HepG2 (cell line): ENCODE results near the gene NPW. TPM values are rescaled to one million over a fixed set of nuclear protein-coding genes. Genes with fewer than 3 reads are reported as not detected.
A peak's percentile ranks its signal among the peaks of the same experiment; 100 is the strongest.

Experiments
- FOXK2 ChIP-seq: fragments of 450-650 bp; IDR thresholded peaks from 2 replicates; pipeline ENCODE4 v1.6.1; 2016
- GATAD2A ChIP-seq: IDR thresholded peaks from 2 replicates; pipeline ENCODE4 v1.6.1; 2016
- GZF1 ChIP-seq: sonication (generic); formaldehyde crosslinking; IDR thresholded peaks from 2 replicates; pipeline ENCODE4 v1.5.1; 2020; ENCODE audit warnings: mild to moderate bottlenecking, missing genetic modification reagents
- JUN ChIP-seq: sonication (generic); formaldehyde crosslinking; IDR thresholded peaks from 2 replicates; pipeline ENCODE4 v1.4.0; 2020; ENCODE audit warnings: mild to moderate bottlenecking, missing genetic modification reagents
- NR0B2 ChIP-seq: sonication (generic); formaldehyde crosslinking; IDR thresholded peaks from 2 replicates; pipeline ENCODE4 v1.4.0; 2020; ENCODE audit warnings: mild to moderate bottlenecking, missing genetic modification reagents
- RBM39 ChIP-seq: fragments of 200-400 bp; formaldehyde crosslinking; IDR thresholded peaks from one replicate; pipeline ENCODE4 v1.6.1; 2018; ENCODE audit warnings: antibody characterized with exemption, mild to moderate bottlenecking, low read depth, low read length; ENCODE audit not compliant: poor library complexity, severe bottlenecking
- RXRA ChIP-seq: sonication (generic); formaldehyde crosslinking; IDR thresholded peaks from 2 replicates; pipeline ENCODE4 v1.5.1; 2020; ENCODE audit warnings: missing genetic modification reagents
- TEAD3 ChIP-seq: optimal IDR thresholded peaks from 2 replicates; pipeline ENCODE3; 2016; ENCODE audit warnings: borderline replicate concordance
- ZNF501 ChIP-seq: sonication (generic); formaldehyde crosslinking; IDR thresholded peaks from 2 replicates; pipeline ENCODE4 v1.5.1; 2020; ENCODE audit warnings: mild to moderate bottlenecking, moderate library complexity, missing genetic modification reagents
- ZNF619 ChIP-seq: sonication (generic); formaldehyde crosslinking; IDR thresholded peaks from 2 replicates; pipeline ENCODE4 v1.4.0; 2020; ENCODE audit warnings: mild to moderate bottlenecking, missing genetic modification reagents
- ZNF737 ChIP-seq: sonication (generic); formaldehyde crosslinking; IDR thresholded peaks from 2 replicates; pipeline ENCODE4 v1.5.0; 2020; ENCODE audit warnings: missing genetic modification reagents, mild to moderate bottlenecking, borderline replicate concordance
- ZNF816 ChIP-seq: sonication (generic); formaldehyde crosslinking; IDR thresholded peaks from 2 replicates; pipeline ENCODE4 v1.8.0; 2022; ENCODE audit warnings: missing genetic modification reagents, mild to moderate bottlenecking, borderline replicate concordance
- polyA plus RNA-seq, 8 experiments: library from polyadenylated mRNA; depleted of rRNA in 3 of 8; stranded (reverse) in 7 of 8; unstranded in 1 of 8; fragments of >200 nt; fragmentation: Illumina TruSeq in 4 of 8; extraction: Trizol in 4 of 8; gene quantifications; 2 replicates each; pipeline versions ENCODE4 v1.2.1 to v1.2.3, GENCODE V29; 2011 to 2016; ENCODE audit warnings: low read depth in 4 of 8, missing spikeins in 1 of 8, mixed read lengths in 1 of 8; ENCODE audit not compliant: insufficient read depth in 1 of 8
- total RNA-seq, 5 experiments: library from RNA; depleted of rRNA; stranded (reverse); fragments of >200 nt; fragmentation: Illumina TruSeq; extraction: Trizol; gene quantifications; 2 replicates each; pipeline ENCODE4 v1.2.3, GENCODE V29; 2016; ENCODE audit warnings: low read depth in 1 of 5
- TF ChIP-seq, protein P1 (sequence below): IDR thresholded peaks from 2 replicates; pipeline ENCODE4 v1.6.1; 2016; ENCODE audit warnings: mild to moderate bottlenecking
- TF ChIP-seq, protein P2 (sequence below): sonication (generic); formaldehyde crosslinking; IDR thresholded peaks from 2 replicates; pipeline ENCODE4 v1.5.1; 2020; ENCODE audit warnings: mild to moderate bottlenecking, missing genetic modification reagents, borderline replicate concordance
- TF ChIP-seq, protein P3 (sequence below): sonication (generic); formaldehyde crosslinking; IDR thresholded peaks from 2 replicates; pipeline ENCODE4 v1.9.0; 2022; ENCODE audit warnings: missing genetic modification reagents, mild to moderate bottlenecking, borderline replicate concordance
- TF ChIP-seq, protein P4 (sequence below): sonication (generic); formaldehyde crosslinking; IDR thresholded peaks from 2 replicates; pipeline ENCODE4 v1.4.0; 2020; ENCODE audit warnings: missing genetic modification reagents, borderline replicate concordance

Gene NPW
- total and polyA plus RNA-seq, 2 of the 13 experiments (the other 11 are each of a cell fraction or from before 2014, with no cell fraction given): 0.24 to 0.97 TPM

GRCh38 chr16:2039274-2040031, 19.9 kb downstream of the NPW start (continued):
- 0 out of 2 replicates have a peak, but pooled peaks have one; percentile 27 for TF ChIP-seq NR0B2 (CRISPR knock-in tag)
- TF ChIP-seq TEAD3 (CRISPR knock-in tag): peak; percentile 79
- TF ChIP-seq RBM39: peak; percentile 39
- peak; percentile 52; the same call in 1 of the 2 replicates for TF ChIP-seq ZNF816 (CRISPR knock-in tag)
- peak; percentile 56; the same call in 1 of the 2 replicates for TF ChIP-seq FOXK2
- peak; percentile 94 for TF ChIP-seq ZNF501 (CRISPR knock-in tag)
- TF ChIP-seq, protein P1, sequence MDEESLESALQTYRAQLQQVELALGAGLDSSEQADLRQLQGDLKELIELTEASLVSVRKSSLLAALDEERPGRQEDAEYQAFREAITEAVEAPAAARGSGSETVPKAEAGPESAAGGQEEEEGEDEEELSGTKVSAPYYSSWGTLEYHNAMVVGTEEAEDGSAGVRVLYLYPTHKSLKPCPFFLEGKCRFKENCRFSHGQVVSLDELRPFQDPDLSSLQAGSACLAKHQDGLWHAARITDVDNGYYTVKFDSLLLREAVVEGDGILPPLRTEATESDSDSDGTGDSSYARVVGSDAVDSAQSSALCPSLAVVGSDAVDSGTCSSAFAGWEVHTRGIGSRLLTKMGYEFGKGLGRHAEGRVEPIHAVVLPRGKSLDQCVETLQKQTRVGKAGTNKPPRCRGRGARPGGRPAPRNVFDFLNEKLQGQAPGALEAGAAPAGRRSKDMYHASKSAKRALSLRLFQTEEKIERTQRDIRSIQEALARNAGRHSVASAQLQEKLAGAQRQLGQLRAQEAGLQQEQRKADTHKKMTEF (CRISPR knock-in tag): peak; percentile 94
- TF ChIP-seq ZNF619 (CRISPR knock-in tag): no peak; the same call in 1 of the 2 replicates
- TF ChIP-seq RXRA: peak; percentile 95
- no peak for TF ChIP-seq GZF1 (CRISPR knock-in tag)
- TF ChIP-seq, protein P2, sequence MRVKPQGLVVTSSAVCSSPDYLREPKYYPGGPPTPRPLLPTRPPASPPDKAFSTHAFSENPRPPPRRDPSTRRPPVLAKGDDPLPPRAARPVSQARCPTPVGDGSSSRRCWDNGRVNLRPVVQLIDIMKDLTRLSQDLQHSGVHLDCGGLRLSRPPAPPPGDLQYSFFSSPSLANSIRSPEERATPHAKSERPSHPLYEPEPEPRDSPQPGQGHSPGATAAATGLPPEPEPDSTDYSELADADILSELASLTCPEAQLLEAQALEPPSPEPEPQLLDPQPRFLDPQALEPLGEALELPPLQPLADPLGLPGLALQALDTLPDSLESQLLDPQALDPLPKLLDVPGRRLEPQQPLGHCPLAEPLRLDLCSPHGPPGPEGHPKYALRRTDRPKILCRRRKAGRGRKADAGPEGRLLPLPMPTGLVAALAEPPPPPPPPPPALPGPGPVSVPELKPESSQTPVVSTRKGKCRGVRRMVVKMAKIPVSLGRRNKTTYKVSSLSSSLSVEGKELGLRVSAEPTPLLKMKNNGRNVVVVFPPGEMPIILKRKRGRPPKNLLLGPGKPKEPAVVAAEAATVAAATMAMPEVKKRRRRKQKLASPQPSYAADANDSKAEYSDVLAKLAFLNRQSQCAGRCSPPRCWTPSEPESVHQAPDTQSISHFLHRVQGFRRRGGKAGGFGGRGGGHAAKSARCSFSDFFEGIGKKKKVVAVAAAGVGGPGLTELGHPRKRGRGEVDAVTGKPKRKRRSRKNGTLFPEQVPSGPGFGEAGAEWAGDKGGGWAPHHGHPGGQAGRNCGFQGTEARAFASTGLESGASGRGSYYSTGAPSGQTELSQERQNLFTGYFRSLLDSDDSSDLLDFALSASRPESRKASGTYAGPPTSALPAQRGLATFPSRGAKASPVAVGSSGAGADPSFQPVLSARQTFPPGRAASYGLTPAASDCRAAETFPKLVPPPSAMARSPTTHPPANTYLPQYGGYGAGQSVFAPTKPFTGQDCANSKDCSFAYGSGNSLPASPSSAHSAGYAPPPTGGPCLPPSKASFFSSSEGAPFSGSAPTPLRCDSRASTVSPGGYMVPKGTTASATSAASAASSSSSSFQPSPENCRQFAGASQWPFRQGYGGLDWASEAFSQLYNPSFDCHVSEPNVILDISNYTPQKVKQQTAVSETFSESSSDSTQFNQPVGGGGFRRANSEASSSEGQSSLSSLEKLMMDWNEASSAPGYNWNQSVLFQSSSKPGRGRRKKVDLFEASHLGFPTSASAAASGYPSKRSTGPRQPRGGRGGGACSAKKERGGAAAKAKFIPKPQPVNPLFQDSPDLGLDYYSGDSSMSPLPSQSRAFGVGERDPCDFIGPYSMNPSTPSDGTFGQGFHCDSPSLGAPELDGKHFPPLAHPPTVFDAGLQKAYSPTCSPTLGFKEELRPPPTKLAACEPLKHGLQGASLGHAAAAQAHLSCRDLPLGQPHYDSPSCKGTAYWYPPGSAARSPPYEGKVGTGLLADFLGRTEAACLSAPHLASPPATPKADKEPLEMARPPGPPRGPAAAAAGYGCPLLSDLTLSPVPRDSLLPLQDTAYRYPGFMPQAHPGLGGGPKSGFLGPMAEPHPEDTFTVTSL (CRISPR knock-in tag): peak; percentile 82; the same call in 1 of the 2 replicates
- no peak for TF ChIP-seq ZNF737 (CRISPR knock-in tag)
- peak; percentile 89 for TF ChIP-seq GATAD2A
- TF ChIP-seq, protein P3, sequence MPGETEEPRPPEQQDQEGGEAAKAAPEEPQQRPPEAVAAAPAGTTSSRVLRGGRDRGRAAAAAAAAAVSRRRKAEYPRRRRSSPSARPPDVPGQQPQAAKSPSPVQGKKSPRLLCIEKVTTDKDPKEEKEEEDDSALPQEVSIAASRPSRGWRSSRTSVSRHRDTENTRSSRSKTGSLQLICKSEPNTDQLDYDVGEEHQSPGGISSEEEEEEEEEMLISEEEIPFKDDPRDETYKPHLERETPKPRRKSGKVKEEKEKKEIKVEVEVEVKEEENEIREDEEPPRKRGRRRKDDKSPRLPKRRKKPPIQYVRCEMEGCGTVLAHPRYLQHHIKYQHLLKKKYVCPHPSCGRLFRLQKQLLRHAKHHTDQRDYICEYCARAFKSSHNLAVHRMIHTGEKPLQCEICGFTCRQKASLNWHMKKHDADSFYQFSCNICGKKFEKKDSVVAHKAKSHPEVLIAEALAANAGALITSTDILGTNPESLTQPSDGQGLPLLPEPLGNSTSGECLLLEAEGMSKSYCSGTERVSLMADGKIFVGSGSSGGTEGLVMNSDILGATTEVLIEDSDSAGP (CRISPR knock-in tag): peak; percentile 47
- TF ChIP-seq, protein P4, sequence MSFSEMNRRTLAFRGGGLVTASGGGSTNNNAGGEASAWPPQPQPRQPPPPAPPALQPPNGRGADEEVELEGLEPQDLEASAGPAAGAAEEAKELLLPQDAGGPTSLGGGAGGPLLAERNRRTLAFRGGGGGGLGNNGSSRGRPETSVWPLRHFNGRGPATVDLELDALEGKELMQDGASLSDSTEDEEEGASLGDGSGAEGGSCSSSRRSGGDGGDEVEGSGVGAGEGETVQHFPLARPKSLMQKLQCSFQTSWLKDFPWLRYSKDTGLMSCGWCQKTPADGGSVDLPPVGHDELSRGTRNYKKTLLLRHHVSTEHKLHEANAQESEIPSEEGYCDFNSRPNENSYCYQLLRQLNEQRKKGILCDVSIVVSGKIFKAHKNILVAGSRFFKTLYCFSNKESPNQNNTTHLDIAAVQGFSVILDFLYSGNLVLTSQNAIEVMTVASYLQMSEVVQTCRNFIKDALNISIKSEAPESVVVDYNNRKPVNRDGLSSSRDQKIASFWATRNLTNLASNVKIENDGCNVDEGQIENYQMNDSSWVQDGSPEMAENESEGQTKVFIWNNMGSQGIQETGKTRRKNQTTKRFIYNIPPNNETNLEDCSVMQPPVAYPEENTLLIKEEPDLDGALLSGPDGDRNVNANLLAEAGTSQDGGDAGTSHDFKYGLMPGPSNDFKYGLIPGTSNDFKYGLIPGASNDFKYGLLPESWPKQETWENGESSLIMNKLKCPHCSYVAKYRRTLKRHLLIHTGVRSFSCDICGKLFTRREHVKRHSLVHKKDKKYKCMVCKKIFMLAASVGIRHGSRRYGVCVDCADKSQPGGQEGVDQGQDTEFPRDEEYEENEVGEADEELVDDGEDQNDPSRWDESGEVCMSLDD: peak; percentile 56; the same call in 1 of the 2 replicates
- TF ChIP-seq JUN (CRISPR knock-in tag): no peak
